ENCODE data around the gene FHOD1. TPM values are rescaled to one million over a fixed set of nuclear protein-coding genes. Genes with fewer than 3 reads are reported as not detected.

Gene FHOD1
- total RNA-seq, 1 donor from 2014 or later: 28.2 TPM

- no peak for TF ChIP-seq CTCF (IDR thresholded peaks at IDR 0.05; ENCODE audit: unreplicated experiment)
- Mint-ChIP-seq H3K4me3 (ENCODE audit: low read depth) (no peak overlapping the region), H3K36me3 (ENCODE audit: insufficient read depth) (peaks cover 12% of the 10 kb centered on the region), H3K27ac (no peak overlapping the region), H3K4me1 (ENCODE audit: low read depth) (no peaks in the 10 kb centered on the region), H3K9me3 (ENCODE audit: low read depth) (no peaks in the 10 kb centered on the region), H3K27me3 (no peaks in the 10 kb centered on the region)
- no peak for DNase-seq (ENCODE audit: low spot score, unreplicated experiment)
Measured at GRCh38 chr16:67238278-67238575, 9.1 kb downstream of the FHOD1 start.

- H3K4me1 Mint-ChIP-seq (ENCODE audit: low read depth): no peaks in the 10 kb centered on the region
- H3K27me3 Mint-ChIP-seq: no peaks in the 10 kb centered on the region
- DNase-seq (ENCODE audit: low spot score, unreplicated experiment): no peak
- no peak for TF ChIP-seq CTCF (IDR thresholded peaks at IDR 0.05; ENCODE audit: unreplicated experiment)
- peaks cover 12% of the 10 kb centered on the region for H3K36me3 Mint-ChIP-seq (ENCODE audit: insufficient read depth)
- H3K27ac Mint-ChIP-seq: no peak overlapping the region
- H3K9me3 Mint-ChIP-seq (ENCODE audit: low read depth): no peaks in the 10 kb centered on the region
- H3K4me3 Mint-ChIP-seq (ENCODE audit: low read depth): no peak overlapping the region
Measured at GRCh38 chr16:67237396-67238277, 9.6 kb downstream of the FHOD1 start.

DNA sequence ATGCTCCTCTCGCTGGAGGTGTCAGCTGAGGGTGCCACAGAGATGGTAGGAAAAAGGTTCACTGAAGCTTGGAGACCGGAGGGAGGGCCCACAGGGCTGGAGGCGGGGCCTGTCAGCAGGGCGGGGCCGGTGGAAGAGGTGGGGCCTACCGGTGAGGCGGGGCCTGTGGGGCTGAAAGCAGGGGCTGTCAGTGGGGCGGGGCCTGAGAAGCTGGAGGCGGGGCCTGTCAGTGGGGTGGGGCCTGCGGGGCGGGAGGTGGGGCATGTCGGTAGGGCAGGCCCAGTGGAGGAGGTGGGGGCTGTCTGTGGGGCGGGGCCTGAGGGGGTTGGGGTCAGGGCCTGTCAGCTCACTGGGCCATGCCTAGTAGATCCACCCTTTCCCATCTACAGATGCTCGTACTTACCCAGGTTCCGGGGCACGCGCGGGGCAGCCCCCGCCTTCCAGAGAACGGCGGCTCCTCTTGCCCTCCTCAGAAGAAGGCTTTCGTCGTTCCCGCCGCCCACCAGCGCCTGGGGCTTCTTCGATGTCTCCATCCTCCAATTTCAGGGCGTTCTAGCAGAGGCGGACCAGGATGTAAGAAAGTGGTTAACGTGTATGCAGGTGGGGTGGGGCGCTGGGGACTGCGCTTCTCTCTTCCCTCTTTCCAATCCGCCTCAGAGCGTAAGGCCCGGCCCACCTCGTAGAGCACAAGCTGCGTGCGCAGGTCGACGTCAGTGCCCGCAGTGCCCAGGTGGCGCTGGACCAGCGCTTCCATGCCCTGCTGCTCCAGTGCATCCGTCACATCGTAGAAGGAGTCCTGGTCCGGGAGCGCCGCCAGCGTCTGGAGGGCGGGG is 10.5 kb downstream of the FHOD1 start:
- no peaks in the 10 kb centered on the region for H3K9me3 Mint-ChIP-seq (ENCODE audit: low read depth)
- no peaks in the 10 kb centered on the region for H3K27me3 Mint-ChIP-seq
- no peaks in the 10 kb centered on the region for H3K4me1 Mint-ChIP-seq (ENCODE audit: low read depth)
- no peak for DNase-seq (ENCODE audit: low spot score, unreplicated experiment)
- H3K4me3 Mint-ChIP-seq (ENCODE audit: low read depth): no peak overlapping the region
- peaks cover 12% of the 10 kb centered on the region for H3K36me3 Mint-ChIP-seq (ENCODE audit: insufficient read depth)
- TF ChIP-seq CTCF (IDR thresholded peaks at IDR 0.05; ENCODE audit: unreplicated experiment): no peak
- no peak overlapping the region for H3K27ac Mint-ChIP-seq

GRCh38 chr16:67235816-67236562 is 11.3 kb downstream of the FHOD1 start:
- Mint-ChIP-seq H3K4me1 (ENCODE audit: low read depth) (no peaks in the 10 kb centered on the region), H3K27ac (no peak overlapping the region), H3K4me3 (ENCODE audit: low read depth) (no peak overlapping the region), H3K9me3 (ENCODE audit: low read depth) (no peaks in the 10 kb centered on the region), H3K27me3 (no peaks in the 10 kb centered on the region), H3K36me3 (ENCODE audit: insufficient read depth) (peaks cover 12% of the 10 kb centered on the region)
- TF ChIP-seq CTCF (IDR thresholded peaks at IDR 0.05; ENCODE audit: unreplicated experiment): no peak
- no peak for DNase-seq (ENCODE audit: low spot score, unreplicated experiment)

GRCh38 chr16:67234180-67234597 is 13.1 kb downstream of the FHOD1 start:
- no peak for TF ChIP-seq CTCF (IDR thresholded peaks at IDR 0.05; ENCODE audit: unreplicated experiment)
- DNase-seq (ENCODE audit: low spot score, unreplicated experiment): no peak
- H3K4me3 Mint-ChIP-seq (ENCODE audit: low read depth): no peak overlapping the region
- H3K27ac Mint-ChIP-seq: no peak overlapping the region
- no peaks in the 10 kb centered on the region for H3K27me3 Mint-ChIP-seq
- H3K4me1 Mint-ChIP-seq (ENCODE audit: low read depth): no peaks in the 10 kb centered on the region
- H3K36me3 Mint-ChIP-seq (ENCODE audit: insufficient read depth): peaks cover 14% of the 10 kb centered on the region
- H3K9me3 Mint-ChIP-seq (ENCODE audit: low read depth): no peaks in the 10 kb centered on the region
